HG03565 (cell line): ENCODE data around the gene ITGA2.

ENCODE experiments used
- ATAC-seq: cut with Tn5 transposase; IDR thresholded peaks from one replicate; pipeline ENCODE4 v1.9.1; 2021; ENCODE audit warnings: mild to moderate bottlenecking, moderate library complexity; ENCODE audit not compliant: unreplicated experiment

The ITGA2 gene

DNA sequence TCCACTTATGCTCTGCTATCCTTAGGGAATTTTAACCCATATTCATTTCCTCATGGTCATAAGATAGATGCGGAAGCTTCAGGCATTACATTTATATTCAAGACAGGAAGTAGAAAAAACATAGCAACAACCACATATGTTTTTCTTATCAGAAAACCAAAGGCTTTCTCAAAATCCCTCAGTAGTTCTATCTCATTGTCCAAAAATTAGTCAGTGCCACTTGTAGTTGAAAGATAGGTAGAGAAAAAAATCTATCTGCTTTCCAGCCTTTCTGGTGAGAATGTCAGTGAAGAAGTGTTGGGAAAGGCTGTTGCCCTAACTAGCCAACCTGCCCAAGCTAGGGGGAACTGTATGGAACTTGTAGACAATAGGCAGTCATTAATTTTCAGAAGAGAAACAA lies 143.9 kb downstream of the ITGA2 start:
- ATAC-seq = no peak
